Epithelial cell of esophagus (primary cell): ENCODE results near the gene FLVCR2.

Source experiments
- DNase-seq: peaks from one replicate; pipeline ENCODE4 v3.0.0; 2010; ENCODE audit warnings: low read depth
- H3K4me3 ChIP-seq: 2 replicates; pipeline ENCODE4 v1.5.1; 2011; ENCODE audit warnings: mild to moderate bottlenecking, low read length, control low read depth
- CTCF ChIP-seq: IDR thresholded peaks from 2 replicates; pipeline ENCODE4 v1.5.1; 2011; ENCODE audit warnings: low read depth, mild to moderate bottlenecking, low read length, control low read depth, inconsistent platforms; ENCODE audit not compliant: insufficient read depth; ENCODE audit errors: missing control alignments

The FLVCR2 gene

DNA sequence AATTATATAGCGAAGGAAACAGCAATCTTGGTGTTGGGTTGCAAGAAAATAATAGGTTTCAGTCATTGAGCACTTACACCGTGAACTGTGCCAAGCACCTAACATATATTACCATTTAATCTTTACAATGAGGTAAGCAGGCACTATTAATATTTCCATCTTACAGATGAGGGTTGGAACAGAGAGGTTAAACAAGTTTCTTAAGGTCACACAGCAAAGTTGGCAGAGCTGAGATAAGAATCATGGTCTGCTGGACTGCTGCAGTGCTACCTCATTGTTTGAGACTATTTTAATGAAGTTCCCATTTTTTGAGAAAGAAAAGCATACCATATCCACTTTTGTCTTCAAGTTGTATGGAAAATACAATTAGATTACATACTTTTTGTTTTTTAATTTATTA is 80.5 kb downstream of the FLVCR2 start:
- no peak for DNase-seq
- no peak overlapping the region for H3K4me3 ChIP-seq
- no peak for TF ChIP-seq CTCF

- no peak for TF ChIP-seq CTCF
- no peak for DNase-seq
- peak overlapping the region; percentile 90 for H3K4me3 ChIP-seq
These were observed 81.8 kb downstream of the FLVCR2 start for GRCh38 chr14:75660238-75660629.

DNA sequence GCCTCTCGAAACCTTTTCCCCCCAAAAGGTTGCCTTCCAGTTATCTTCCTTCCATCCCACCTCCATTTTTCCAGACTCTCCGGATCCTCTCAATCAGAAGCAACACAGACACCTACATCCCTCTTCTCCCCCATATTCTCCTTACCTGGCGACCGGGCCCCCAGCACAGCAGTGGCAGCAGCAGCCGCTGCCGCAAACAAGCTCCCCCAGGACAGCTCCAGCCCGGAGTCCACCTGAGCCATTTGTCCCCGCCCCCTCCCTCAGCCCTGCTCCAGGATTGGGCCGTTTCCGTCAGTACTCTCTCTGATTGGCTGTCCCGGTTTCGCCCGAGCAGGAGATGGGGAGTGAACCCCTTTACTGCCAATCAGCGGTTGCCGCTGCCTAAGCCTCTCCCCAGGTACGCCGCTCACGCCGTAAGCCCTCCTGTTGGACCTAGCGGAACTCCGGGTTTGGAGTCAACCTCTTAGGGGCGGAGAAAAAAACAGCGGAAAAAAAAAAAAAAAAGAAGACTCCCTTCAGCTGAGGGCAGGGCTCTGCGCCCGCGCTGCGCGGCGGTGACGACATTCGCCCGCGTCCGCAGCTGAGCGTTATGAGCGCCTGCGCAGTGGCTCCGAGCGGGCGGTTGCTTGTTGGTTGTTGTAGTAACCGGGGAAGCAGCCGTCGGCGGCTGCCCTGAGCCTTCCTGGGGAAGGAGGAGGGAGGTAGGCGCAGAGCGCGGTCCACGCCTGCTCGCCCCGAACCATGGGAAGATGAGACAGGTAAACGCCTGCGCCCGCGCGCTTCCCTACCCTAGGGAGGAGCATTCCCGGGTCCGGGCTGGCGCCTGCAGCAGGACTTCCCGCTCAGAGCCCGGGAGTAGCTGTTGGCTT is 82.4 kb downstream of the FLVCR2 start, which contains the start of the genes ERG28 and TTLL5:
ERG28 (minus strand) TSS at position 247 of the 869 bp plus-strand sequence. CDS start 3,374 bp downstream, outside the sequence.
TTLL5 (plus strand) TSS at position 617 of the 869 bp plus-strand sequence. CDS start 1,904 bp downstream, outside the sequence.
- peak within 1 kb of the TSS; percentile 90 for H3K4me3 ChIP-seq
- TF ChIP-seq CTCF = no peak
- DNase-seq = peak; percentile 100

DNA sequence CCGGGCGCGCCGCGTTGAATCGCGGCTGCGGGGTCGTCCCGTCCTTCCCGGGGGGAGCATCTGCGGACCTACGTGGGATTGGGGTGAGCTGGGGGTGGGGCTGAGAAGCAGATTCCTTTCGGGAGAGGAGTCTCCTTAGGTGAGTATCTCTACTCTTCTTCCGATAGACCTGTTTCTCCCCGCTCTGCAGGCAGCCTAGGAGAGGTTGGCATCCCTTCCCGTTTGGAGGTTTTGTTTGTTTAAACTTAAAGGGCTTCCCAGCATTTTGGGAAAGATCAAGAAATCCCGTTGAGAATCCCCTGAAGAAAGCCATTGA is 83.0 kb downstream of the FLVCR2 start:
- peak overlapping the region; percentile 90 for H3K4me3 ChIP-seq
- DNase-seq = no peak
- TF ChIP-seq CTCF = no peak

DNA sequence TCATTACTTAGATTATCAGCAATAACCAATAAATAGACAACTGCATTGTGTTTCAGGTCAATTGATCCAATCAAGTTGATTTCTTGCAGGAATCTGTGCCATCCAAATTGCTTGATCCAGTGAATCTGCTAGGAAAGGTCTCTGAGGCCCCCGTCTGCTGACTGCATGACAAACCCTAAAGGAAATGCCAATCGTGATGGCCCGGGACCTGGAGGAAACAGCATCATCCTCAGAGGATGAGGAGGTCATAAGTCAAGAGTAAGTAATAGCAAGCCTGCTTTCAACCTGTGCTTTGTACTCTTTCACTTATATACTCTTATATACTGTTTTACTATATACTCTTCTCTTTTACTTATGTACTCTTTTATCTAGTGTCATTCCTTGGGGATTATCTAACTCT is 84.5 kb downstream of the FLVCR2 start:
- no peak overlapping the region for H3K4me3 ChIP-seq
- no peak for DNase-seq
- no peak for TF ChIP-seq CTCF

GRCh38 chr14:75667099-75667765 is 88.8 kb downstream of the FLVCR2 start:
- no peak for TF ChIP-seq CTCF
- H3K4me3 ChIP-seq = no peak overlapping the region
- no peak for DNase-seq
